ENCODE data around the gene TP63.

The TP63 gene

DNA sequence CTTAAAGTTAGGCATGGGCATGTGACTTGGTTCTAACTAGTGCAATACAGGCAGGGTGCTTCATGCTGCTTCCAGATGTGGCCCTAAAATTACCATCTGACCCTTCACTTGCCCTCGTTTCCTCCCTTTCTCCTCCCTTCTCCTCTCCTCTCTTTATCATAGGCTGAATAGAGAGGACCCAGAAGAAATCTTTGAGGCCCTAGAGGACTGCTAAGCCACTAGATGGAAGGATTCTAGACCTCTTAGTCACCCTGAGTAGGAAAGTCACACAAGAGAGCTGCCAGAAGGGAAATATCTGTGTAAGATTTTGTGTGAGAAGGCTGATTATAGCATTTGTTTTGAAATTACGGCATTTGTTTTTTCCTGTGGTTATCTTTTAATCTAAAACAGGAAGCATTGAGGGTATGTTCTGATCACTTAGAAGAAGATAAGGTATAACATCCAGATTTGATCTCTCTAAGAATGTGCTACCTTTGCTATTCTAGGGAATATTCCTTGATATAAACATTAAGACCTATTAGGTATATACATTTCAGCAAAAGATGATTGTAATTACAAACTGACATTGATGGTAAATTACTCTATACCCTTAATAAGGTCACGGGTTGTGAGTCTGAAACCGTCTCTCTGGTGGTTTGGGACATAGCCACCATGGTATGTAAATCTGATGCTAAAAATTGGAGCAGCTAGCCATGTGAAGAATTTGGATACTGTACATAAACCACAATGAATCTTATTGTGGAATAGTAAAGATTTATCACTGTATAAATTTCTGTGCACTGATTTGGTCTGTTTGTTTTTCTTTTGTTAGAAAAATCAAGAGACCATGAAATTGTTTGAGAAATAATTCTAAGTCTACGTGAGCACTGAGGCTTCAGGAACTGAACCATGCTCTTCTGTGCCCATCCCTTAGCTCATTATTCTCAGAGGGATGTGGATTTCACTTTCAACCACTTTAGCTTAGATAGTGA, 84.1 kb downstream of the TP63 start:
- Histone ChIP-seq H2AFZ (ENCODE audit: low read depth, low read length) (no peak overlapping the region), H3K36me3 (ENCODE audit: control insufficient read depth in 1 of 2, insufficient read depth in 2 of 2, low read depth in 1 of 2, low read length in 2 of 2) (no peaks in the 10 kb centered on the region), H2BK5ac (ENCODE audit: low read depth, low read length, poor library complexity, severe bottlenecking) (no peak overlapping the region), H3K4me1 (ENCODE audit: control insufficient read depth, insufficient read depth, low read depth, low read length) (no peaks in the 10 kb centered on the region), H3K14ac (ENCODE audit: low read length in 2 of 2) (no peak overlapping the region), H2BK120ac (ENCODE audit: low read depth, low read length) (no peak overlapping the region), H3K4me3 (ENCODE audit: insufficient read depth in 1 of 2, low read depth in 1 of 2, low read length in 2 of 2) (no peak overlapping the region), H4K8ac (ENCODE audit: low read length) (no peak overlapping the region), H3K9ac (ENCODE audit: low read length) (no peak overlapping the region), H3K23ac (ENCODE audit: low read length in 2 of 2) (no peak overlapping the region), H3K9me3 (ENCODE audit: control insufficient read depth, low read length) (no peaks in the 10 kb centered on the region), H2BK15ac (ENCODE audit: low read depth, poor library complexity, severe bottlenecking) (no peak overlapping the region), H3K27me3 (ENCODE audit: control insufficient read depth in 1 of 2, insufficient read depth in 1 of 2, low read length in 2 of 2) (no peaks in the 10 kb centered on the region), H3K27ac (ENCODE audit: low read length, poor library complexity, severe bottlenecking) (peak overlapping the region; percentile 63), H2AK5ac (ENCODE audit: low read length, severe bottlenecking) (peak overlapping the region; percentile 72), H3K4ac (ENCODE audit: low read depth in 1 of 2, low read length in 2 of 2) (no peak overlapping the region), H3K79me1 (replicated peaks; ENCODE audit: low read length, poor library complexity, severe bottlenecking) (no peaks in the 10 kb centered on the region), H3K4me2 (ENCODE audit: low read length, poor library complexity, severe bottlenecking) (no peak overlapping the region), H2BK12ac (ENCODE audit: low read length in 2 of 2) (no peak overlapping the region), H4K91ac (ENCODE audit: low read length) (no peak overlapping the region), H3K18ac (ENCODE audit: low read depth in 1 of 2, low read length in 2 of 2) (no peak overlapping the region)
- peak; percentile 74 for DNase-seq
- 21% methylated on average over 3 of the region's 5 CpGs for WGBS

DNA sequence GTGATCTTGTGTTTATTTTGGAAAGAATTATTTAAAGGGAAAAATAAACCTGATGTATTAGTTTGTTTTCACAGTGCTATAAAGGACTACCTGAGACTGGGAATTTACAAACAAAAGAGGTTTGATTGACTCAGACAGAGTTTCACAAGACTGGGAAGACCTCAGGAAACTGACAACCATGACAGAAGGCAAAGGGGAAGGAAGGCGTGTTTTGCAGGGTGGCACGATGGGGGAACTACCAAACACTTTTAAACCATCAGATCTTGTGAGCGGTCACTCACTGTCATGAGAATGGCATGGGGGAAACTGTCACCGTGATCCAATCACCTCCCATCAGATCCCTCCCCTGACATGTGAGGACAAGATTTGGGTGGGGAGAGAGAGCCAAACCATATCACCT, 87.0 kb downstream of the TP63 start:
- Histone ChIP-seq H3K9me3 (ENCODE audit: control insufficient read depth, low read length) (no peaks in the 10 kb centered on the region), H2BK12ac (ENCODE audit: low read length in 2 of 2) (peak overlapping the region in 1 of 2 experiments; percentile 11), H3K27me3 (ENCODE audit: control insufficient read depth in 1 of 2, insufficient read depth in 1 of 2, low read length in 2 of 2) (no peaks in the 10 kb centered on the region), H2AK5ac (ENCODE audit: low read length, severe bottlenecking) (no peak overlapping the region), H3K4ac (ENCODE audit: low read depth in 1 of 2, low read length in 2 of 2) (no peak overlapping the region), H2AFZ (ENCODE audit: low read depth, low read length) (no peak overlapping the region), H2BK15ac (ENCODE audit: low read depth, poor library complexity, severe bottlenecking) (peak overlapping the region; percentile 48), H3K14ac (ENCODE audit: low read length in 2 of 2) (no peak overlapping the region), H4K91ac (ENCODE audit: low read length) (peak overlapping the region; percentile 39), H3K9ac (ENCODE audit: low read length) (no peak overlapping the region), H3K4me1 (ENCODE audit: control insufficient read depth, insufficient read depth, low read depth, low read length) (no peaks in the 10 kb centered on the region), H3K79me1 (replicated peaks; ENCODE audit: low read length, poor library complexity, severe bottlenecking) (no peaks in the 10 kb centered on the region), H3K36me3 (ENCODE audit: control insufficient read depth in 1 of 2, insufficient read depth in 2 of 2, low read depth in 1 of 2, low read length in 2 of 2) (no peaks in the 10 kb centered on the region), H3K27ac (ENCODE audit: low read length, poor library complexity, severe bottlenecking) (no peak overlapping the region), H2BK120ac (ENCODE audit: low read depth, low read length) (no peak overlapping the region), H3K4me2 (ENCODE audit: low read length, poor library complexity, severe bottlenecking) (no peak overlapping the region), H3K23ac (ENCODE audit: low read length in 2 of 2) (no peak overlapping the region), H4K8ac (ENCODE audit: low read length) (no peak overlapping the region), H3K4me3 (ENCODE audit: insufficient read depth in 1 of 2, low read depth in 1 of 2, low read length in 2 of 2) (no peak overlapping the region), H3K18ac (ENCODE audit: low read depth in 1 of 2, low read length in 2 of 2) (no peak overlapping the region), H2BK5ac (ENCODE audit: low read depth, low read length, poor library complexity, severe bottlenecking) (no peak overlapping the region)
- WGBS = 92% methylated on average over 2 of the region's 4 CpGs
- no peak for DNase-seq

DNA sequence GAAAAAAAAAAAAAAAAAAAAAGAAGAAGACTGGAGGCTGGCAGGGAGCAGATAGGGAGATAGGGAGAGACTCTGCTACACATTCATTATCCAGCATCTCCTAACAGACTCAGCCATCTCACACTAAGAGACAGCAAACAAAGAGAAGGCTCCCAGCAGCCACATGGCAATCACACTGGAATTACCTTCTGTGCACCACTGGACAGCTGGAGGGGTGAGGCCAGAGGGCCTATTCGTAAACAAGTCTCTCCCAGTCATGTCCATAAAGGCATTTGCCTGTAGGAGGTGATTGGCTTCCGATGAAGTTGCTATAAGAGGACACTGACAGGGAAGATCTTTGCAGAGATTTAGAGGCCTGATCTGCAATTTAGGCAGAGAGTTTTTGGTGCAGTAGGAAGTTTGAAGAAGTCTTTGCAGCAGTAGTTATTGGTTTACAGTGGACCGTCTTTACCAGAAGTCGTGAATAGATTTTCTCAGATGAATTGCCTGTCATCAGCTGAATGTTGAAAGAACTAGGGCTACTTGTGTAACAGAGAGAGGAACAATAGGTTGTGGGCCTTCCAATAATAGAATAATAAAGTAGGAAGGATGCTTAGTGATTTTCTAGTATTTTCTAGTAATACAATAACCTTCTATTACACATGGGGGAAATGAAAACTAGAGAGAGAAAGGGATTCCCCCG, 89.7 kb downstream of the TP63 start:
- Histone ChIP-seq H3K4me2 (ENCODE audit: low read length, poor library complexity, severe bottlenecking) (no peak overlapping the region), H2BK15ac (ENCODE audit: low read depth, poor library complexity, severe bottlenecking) (no peak overlapping the region), H3K9me3 (ENCODE audit: control insufficient read depth, low read length) (no peaks in the 10 kb centered on the region), H4K91ac (ENCODE audit: low read length) (no peak overlapping the region), H2BK12ac (ENCODE audit: low read length in 2 of 2) (peak overlapping the region in 1 of 2 experiments; percentile 18), H3K14ac (ENCODE audit: low read length in 2 of 2) (no peak overlapping the region), H2BK5ac (ENCODE audit: low read depth, low read length, poor library complexity, severe bottlenecking) (no peak overlapping the region), H3K27me3 (ENCODE audit: control insufficient read depth in 1 of 2, insufficient read depth in 1 of 2, low read length in 2 of 2) (no peaks in the 10 kb centered on the region), H3K9ac (ENCODE audit: low read length) (no peak overlapping the region), H3K4me1 (ENCODE audit: control insufficient read depth, insufficient read depth, low read depth, low read length) (no peaks in the 10 kb centered on the region), H4K8ac (ENCODE audit: low read length) (no peak overlapping the region), H3K18ac (ENCODE audit: low read depth in 1 of 2, low read length in 2 of 2) (peak overlapping the region in 1 of 2 experiments; percentile 22), H2BK120ac (ENCODE audit: low read depth, low read length) (no peak overlapping the region), H3K4ac (ENCODE audit: low read depth in 1 of 2, low read length in 2 of 2) (no peak overlapping the region), H2AK5ac (ENCODE audit: low read length, severe bottlenecking) (no peak overlapping the region), H3K4me3 (ENCODE audit: insufficient read depth in 1 of 2, low read depth in 1 of 2, low read length in 2 of 2) (no peak overlapping the region), H2AFZ (ENCODE audit: low read depth, low read length) (no peak overlapping the region), H3K23ac (ENCODE audit: low read length in 2 of 2) (no peak overlapping the region), H3K79me1 (replicated peaks; ENCODE audit: low read length, poor library complexity, severe bottlenecking) (no peaks in the 10 kb centered on the region), H3K36me3 (ENCODE audit: control insufficient read depth in 1 of 2, insufficient read depth in 2 of 2, low read depth in 1 of 2, low read length in 2 of 2) (no peaks in the 10 kb centered on the region), H3K27ac (ENCODE audit: low read length, poor library complexity, severe bottlenecking) (no peak overlapping the region)
- peak; percentile 27 for DNase-seq
- WGBS = 42% methylated on average over 5 of the region's 5 CpGs
